H9 (cell line): ENCODE data around the gene SPATA20. TPM values are rescaled to one million over a fixed set of nuclear protein-coding genes. Genes with fewer than 3 reads are reported as not detected.

Source experiments
- DNase-seq: peaks from one replicate; pipeline ENCODE4 v3.0.0-alpha.2; 2017
- H2AFZ ChIP-seq: one replicate; pipeline ENCODE4 v1.6.1; 2013; ENCODE audit warnings: mild to moderate bottlenecking, low read length, control low read depth, moderate library complexity
- H2AK5ac ChIP-seq: 2 replicates; pipeline ENCODE4 v1.6.1; 2013; ENCODE audit warnings: low read length, control low read depth, mixed read lengths; ENCODE audit not compliant: insufficient read length
- H2BK120ac ChIP-seq: one replicate; pipeline ENCODE4 v1.6.1; 2013; ENCODE audit warnings: low read depth, mild to moderate bottlenecking, low read length, control low read depth, inconsistent platforms; ENCODE audit not compliant: poor library complexity, severe bottlenecking
- H2BK12ac ChIP-seq: 2 replicates; pipeline ENCODE4 v1.6.1; 2013; ENCODE audit warnings: low read length, control low read depth, mixed read lengths, low read depth; ENCODE audit not compliant: insufficient read length
- H2BK15ac ChIP-seq: 2 replicates; pipeline ENCODE4 v1.6.1; 2013; ENCODE audit warnings: low read depth, low read length, control low read depth
- H2BK20ac ChIP-seq: one replicate; pipeline ENCODE4 v1.6.1; 2013; ENCODE audit warnings: low read depth, mild to moderate bottlenecking, low read length, control low read depth, inconsistent platforms; ENCODE audit not compliant: poor library complexity, severe bottlenecking
- H2BK5ac ChIP-seq: 2 replicates; pipeline ENCODE4 v1.6.1; 2013; ENCODE audit warnings: low read length, control low read depth, mixed read lengths; ENCODE audit not compliant: insufficient read length
- H3K14ac ChIP-seq: 2 replicates; pipeline ENCODE4 v1.6.1; 2013; ENCODE audit warnings: low read length, control low read depth; ENCODE audit not compliant: insufficient read depth
- H3K18ac ChIP-seq: 2 replicates; pipeline ENCODE4 v1.6.1; 2013; ENCODE audit warnings: low read depth, mild to moderate bottlenecking, mixed read lengths, low read length, control low read depth; ENCODE audit not compliant: insufficient read length
- H3K23ac ChIP-seq: 2 replicates; pipeline ENCODE4 v1.6.1; 2013; ENCODE audit warnings: low read length, control low read depth, mixed read lengths, low read depth; ENCODE audit not compliant: insufficient read length
- H3K23me2 ChIP-seq: 2 replicates; pipeline ENCODE4 v1.6.1; 2013; ENCODE audit warnings: low read depth, mild to moderate bottlenecking, mixed read lengths, low read length, control low read depth; ENCODE audit not compliant: insufficient read length, poor library complexity, severe bottlenecking
- H3K27ac ChIP-seq: 2 replicates; pipeline ENCODE4 v1.5.1; 2013; ENCODE audit warnings: low read length, control low read depth, mixed read lengths, low read depth; ENCODE audit not compliant: insufficient read length
- H3K27me3 ChIP-seq: 2 replicates; pipeline ENCODE4 v1.6.1; 2013; ENCODE audit warnings: low read length, control low read depth, inconsistent platforms; ENCODE audit not compliant: insufficient read depth
- H3K4ac ChIP-seq: 2 replicates; pipeline ENCODE4 v1.6.1; 2013; ENCODE audit warnings: low read depth, mild to moderate bottlenecking, control low read depth, inconsistent platforms, low read length, moderate library complexity
- H3K4me1 ChIP-seq: 2 replicates; pipeline ENCODE4 v1.6.1; 2013; ENCODE audit warnings: low read length, control low read depth, inconsistent platforms; ENCODE audit not compliant: insufficient read depth
- H3K4me2 ChIP-seq: 2 replicates; pipeline ENCODE4 v1.6.1; 2013; ENCODE audit warnings: low read length, control low read depth, mixed read lengths; ENCODE audit not compliant: insufficient read length, insufficient read depth
- H3K56ac ChIP-seq: 2 replicates; pipeline ENCODE4 v1.6.1; 2013; ENCODE audit warnings: low read depth, mild to moderate bottlenecking, mixed read lengths, low read length, control low read depth; ENCODE audit not compliant: insufficient read length
- H3K79me1 ChIP-seq: 2 replicates; pipeline ENCODE4 v1.6.1; 2013; ENCODE audit warnings: low read depth, mild to moderate bottlenecking, moderate library complexity, low read length, control low read depth, inconsistent platforms; ENCODE audit not compliant: insufficient read depth, poor library complexity, severe bottlenecking
- H3K79me2 ChIP-seq: 2 replicates; pipeline ENCODE4 v1.6.1; 2013; ENCODE audit warnings: low read length, control low read depth, inconsistent platforms; ENCODE audit not compliant: insufficient read depth
- H3K9ac ChIP-seq: 2 replicates; pipeline ENCODE4 v1.6.1; 2013; ENCODE audit warnings: low read length, control low read depth, mixed read lengths; ENCODE audit not compliant: insufficient read length; ENCODE audit errors: extremely low read depth
- H3K9me3 ChIP-seq: one replicate; pipeline ENCODE4 v1.6.1; 2013; ENCODE audit warnings: low read depth, low read length, inconsistent platforms; ENCODE audit not compliant: control insufficient read depth
- H3T11ph ChIP-seq: one replicate; pipeline ENCODE4 v1.6.1; 2013; ENCODE audit warnings: mild to moderate bottlenecking, low read length, control low read depth, inconsistent platforms
- H4K20me1 ChIP-seq: one replicate; pipeline ENCODE4 v1.6.1; 2013; ENCODE audit not compliant: control insufficient read depth, insufficient read length, insufficient read depth
- H4K5ac ChIP-seq: 2 replicates; pipeline ENCODE4 v1.6.1; 2013; ENCODE audit warnings: low read depth, mild to moderate bottlenecking, mixed read lengths, low read length, control low read depth; ENCODE audit not compliant: insufficient read length
- H4K8ac ChIP-seq: replicated peaks from 2 replicates; pipeline ENCODE4 v1.6.1; 2013; ENCODE audit warnings: low read length, control low read depth, mixed read lengths, low read depth; ENCODE audit not compliant: insufficient read length
- H4K91ac ChIP-seq: 2 replicates; pipeline ENCODE4 v1.6.1; 2013; ENCODE audit warnings: low read depth, mild to moderate bottlenecking, moderate library complexity, mixed read lengths, low read length, control low read depth; ENCODE audit not compliant: insufficient read length
- H3K27ac Mint-ChIP-seq, 3 experiments: 2 replicates in 2 of 3; 3 replicates in 1 of 3; pipeline ENCODE4 v1.8.0; 2020 to 2021; ENCODE audit warnings: mixed read lengths in 3 of 3, mild to moderate bottlenecking in 1 of 3, moderate library complexity in 1 of 3
- H3K27me3 Mint-ChIP-seq: 2 replicates; pipeline ENCODE4 v1.8.0; 2021; ENCODE audit warnings: low read depth, mild to moderate bottlenecking, moderate library complexity, mixed read lengths
- H3K36me3 Mint-ChIP-seq, 3 experiments: 2 replicates in 2 of 3; 3 replicates in 1 of 3; pipeline ENCODE4 v1.8.0; 2020 to 2021; ENCODE audit warnings: low read depth in 3 of 3, mixed read lengths in 3 of 3; ENCODE audit not compliant: insufficient read depth in 1 of 3
- H3K4me1 Mint-ChIP-seq, 2 experiments: 2 replicates each; pipeline ENCODE4 v1.8.0; 2020; ENCODE audit warnings: mixed read lengths in 2 of 2
- H3K4me3 Mint-ChIP-seq, 2 experiments: 2 replicates in 1 of 2; 3 replicates in 1 of 2; pipeline ENCODE4 v1.8.0; 2020 to 2021; ENCODE audit warnings: mild to moderate bottlenecking in 2 of 2, mixed read lengths in 2 of 2, moderate library complexity in 1 of 2
- H3K9me3 Mint-ChIP-seq, 2 experiments: 2 replicates in 1 of 2; 3 replicates in 1 of 2; pipeline ENCODE4 v1.8.0; 2020; ENCODE audit warnings: mild to moderate bottlenecking in 2 of 2, mixed read lengths in 2 of 2, moderate library complexity in 1 of 2
- WGBS: extraction: QIAGEN DNeasy Blood & Tissue Kit; methylation state at CpG from one replicate; pipeline ENCODE4 v1.1.7; 2013; ENCODE audit warnings: missing lambda C conversion rate, low lambda C conversion rate, mixed read lengths; ENCODE audit not compliant: insufficient read length; ENCODE audit errors: extremely low coverage; 5-methylcytosine and 5-hydroxymethylcytosine counted together
- total RNA-seq: library from RNA; stranded (reverse); gene quantifications from 2 replicates; pipeline ENCODE4 v1.2.1, GENCODE V29; 2021
- TF ChIP-seq, protein P1 (sequence below): fragments of 200-600 bp; sonication (generic); conservative IDR thresholded peaks from 3 replicates; pipeline ENCODE4 v1.8.0; 2021; ENCODE audit warnings: antibody characterized with exemption, mild to moderate bottlenecking

Gene SPATA20
- total RNA-seq, 1 experiment from 2014 or later, result 23.9 TPM

DNA sequence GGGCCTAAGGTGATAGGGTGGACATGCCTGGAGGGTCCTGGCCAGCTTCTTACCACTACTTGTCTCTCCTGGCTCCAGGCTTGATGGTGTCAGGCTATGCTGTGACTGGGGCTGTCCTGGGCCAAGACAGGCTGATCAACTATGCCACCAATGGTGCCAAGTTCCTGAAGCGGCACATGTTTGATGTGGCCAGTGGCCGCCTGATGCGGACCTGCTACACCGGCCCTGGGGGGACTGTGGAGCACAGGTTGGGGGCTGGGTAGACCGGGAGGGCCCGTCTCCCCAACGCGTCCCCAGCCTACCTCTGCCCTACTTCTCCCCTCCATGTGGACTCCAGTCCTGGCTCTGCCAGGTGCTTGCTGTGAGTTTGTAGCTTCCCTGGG lies 4.5 kb downstream of the SPATA20 start:
- Histone ChIP-seq H3K9me3 (no peaks in the 10 kb centered on the region), H4K20me1 (no peaks in the 10 kb centered on the region), H3K27me3 (no peaks in the 10 kb centered on the region), H3K18ac (no peak overlapping the region), H2AK5ac (no peak overlapping the region), H2BK20ac (no peak overlapping the region), H4K5ac (no peak overlapping the region), H3K56ac (no peak overlapping the region), H2AFZ (no peak overlapping the region), H3K27ac (no peak overlapping the region), H4K91ac (no peak overlapping the region), H2BK15ac (no peak overlapping the region), H2BK120ac (no peak overlapping the region), H3K23ac (no peak overlapping the region), H3K4ac (no peak overlapping the region), H2BK5ac (no peak overlapping the region), H3K4me1 (no peaks in the 10 kb centered on the region; the same call in 1 of the 2 replicates), H3K79me1 (no peaks in the 10 kb centered on the region), H3K79me2 (no peaks in the 10 kb centered on the region), H3K9ac (no peak overlapping the region), H2BK12ac (no peak overlapping the region), H3K14ac (no peak overlapping the region), H3T11ph (no peak overlapping the region), H3K23me2 (no peaks in the 10 kb centered on the region), H3K4me2 (no peak overlapping the region), H4K8ac (no peak overlapping the region)
- no CpG with 5 or more reads among the region's 8 CpGs for WGBS
- no peaks in the 10 kb centered on the region; a peak in 1 of 7 replicates for H3K36me3 Mint-ChIP-seq
- DNase-seq, result no peak
- no peak overlapping the region for H3K27ac Mint-ChIP-seq
- peaks cover 9% of the 10 kb centered on the region for H3K27me3 Mint-ChIP-seq
- no peaks in the 10 kb centered on the region; a peak in 1 of 5 replicates for H3K9me3 Mint-ChIP-seq
- peaks cover 8 to 11% of the 10 kb centered on the region in 2 experiments; a peak in 2 of 4 replicates for H3K4me1 Mint-ChIP-seq
- H3K4me3 Mint-ChIP-seq, result no peak overlapping the region
- TF ChIP-seq, protein P1, sequence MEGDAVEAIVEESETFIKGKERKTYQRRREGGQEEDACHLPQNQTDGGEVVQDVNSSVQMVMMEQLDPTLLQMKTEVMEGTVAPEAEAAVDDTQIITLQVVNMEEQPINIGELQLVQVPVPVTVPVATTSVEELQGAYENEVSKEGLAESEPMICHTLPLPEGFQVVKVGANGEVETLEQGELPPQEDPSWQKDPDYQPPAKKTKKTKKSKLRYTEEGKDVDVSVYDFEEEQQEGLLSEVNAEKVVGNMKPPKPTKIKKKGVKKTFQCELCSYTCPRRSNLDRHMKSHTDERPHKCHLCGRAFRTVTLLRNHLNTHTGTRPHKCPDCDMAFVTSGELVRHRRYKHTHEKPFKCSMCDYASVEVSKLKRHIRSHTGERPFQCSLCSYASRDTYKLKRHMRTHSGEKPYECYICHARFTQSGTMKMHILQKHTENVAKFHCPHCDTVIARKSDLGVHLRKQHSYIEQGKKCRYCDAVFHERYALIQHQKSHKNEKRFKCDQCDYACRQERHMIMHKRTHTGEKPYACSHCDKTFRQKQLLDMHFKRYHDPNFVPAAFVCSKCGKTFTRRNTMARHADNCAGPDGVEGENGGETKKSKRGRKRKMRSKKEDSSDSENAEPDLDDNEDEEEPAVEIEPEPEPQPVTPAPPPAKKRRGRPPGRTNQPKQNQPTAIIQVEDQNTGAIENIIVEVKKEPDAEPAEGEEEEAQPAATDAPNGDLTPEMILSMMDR, result no peak
